Suprapubic skin (tissue), 4 donors: Measurements from ENCODE around the gene LGI4.

Source experiments
- CTCF ChIP-seq, 2 donors: fragments of 200-600 bp in 1 of 2; fragments of 450-650 bp in 1 of 2; sonication (generic) in 1 of 2; IDR thresholded peaks; one replicate each; pipeline ENCODE4 v1.5.1; 2016 to 2019; ENCODE audit warnings: antibody characterized with exemption in 2 of 2, mild to moderate bottlenecking in 1 of 2, moderate library complexity in 1 of 2
- EP300 ChIP-seq: sonication (generic); formaldehyde crosslinking; IDR thresholded peaks from one replicate; pipeline ENCODE4 v1.6.1; 2017; ENCODE audit warnings: antibody characterized with exemption
- POLR2AphosphoS5 ChIP-seq, 3 donors: sonication (generic); formaldehyde crosslinking; IDR thresholded peaks; one replicate each; pipeline ENCODE4 v1.6.1; 2017; ENCODE audit warnings: antibody characterized with exemption in 3 of 3

GRCh38 chr19:35125270-35125717 lies 9.6 kb downstream of the LGI4 start:
- TF ChIP-seq CTCF (IDR thresholded peaks at IDR 0.05) (no peak), POLR2AphosphoS5 (IDR thresholded peaks at IDR 0.05) (no peak), EP300 (no peak)
